GM12878 (cell line): ENCODE data around the gene SCNN1G. TPM values are rescaled to one million over a fixed set of nuclear protein-coding genes. Genes with fewer than 3 reads are reported as not detected.
A peak's percentile ranks its signal among the peaks of the same experiment; 100 is the strongest.

Experiments
- ATAC-seq: fragments of 200-7000 bp; cut with Tn5 transposase; 3 replicates; pipeline ENCODE4 v1.9.1; 2020; ENCODE audit warnings: mild to moderate bottlenecking, moderate library complexity
- BruUV-seq: library from RNA; stranded (reverse); fragments of 400-500 nt; replicated peaks from 2 replicates; lab custom pipeline; 2021; lab: Mats Ljungman, UMichigan
- CTCF ChIA-PET: fragments of 300-600 bp; sonication (Branson Sonifier 250); formaldehyde crosslinking; extraction: SDS; loops from one replicate; lab custom pipeline; 2021; ENCODE audit warnings: inconsistent platforms; lab: Yijun Ruan, JAX
- POLR2A ChIA-PET: fragments of 350-600 bp; formaldehyde crosslinking; extraction: SDS; loops from one replicate; lab custom pipeline; 2021; ENCODE audit warnings: inconsistent platforms; lab: Charles Lee
- RAD21 ChIA-PET: fragments of 300-600 bp; sonication (Branson Sonifier 250); formaldehyde crosslinking; loops from one replicate; lab custom pipeline; 2023; ENCODE audit warnings: antibody characterized with exemption; ENCODE audit not compliant: unreplicated experiment; lab: Charles Lee
- SMC1A ChIA-PET: fragments of 300-600 bp; sonication (Branson Sonifier 250); formaldehyde crosslinking; loops from one replicate; lab custom pipeline; 2023; ENCODE audit not compliant: unreplicated experiment, uncharacterized antibody; lab: Charles Lee
- DNase-seq: peaks from one replicate; pipeline ENCODE4 v3.0.0-alpha.2; 2011; ENCODE audit warnings: low read depth, low spot score
- FAIRE-seq: peaks from 3 replicates; lab custom pipeline; 2011; peaks lifted over from hg19 to GRCh38; lab: Jason Lieb, UNC
- H2AFZ ChIP-seq: 2 replicates; pipeline ENCODE4 v1.6.0; 2011; ENCODE audit warnings: low read depth, low read length, control low read depth; ENCODE audit not compliant: control insufficient read depth
- H3K27ac ChIP-seq: 2 replicates; pipeline ENCODE4 v1.5.1; 2011; ENCODE audit warnings: control low read depth; ENCODE audit not compliant: control insufficient read depth, insufficient read depth
- H3K27me3 ChIP-seq, 2 experiments: replicated peaks in 1 of 2; 2 replicates each; pipeline versions ENCODE4 v1.6.0 to v1.6.1; 2011; ENCODE audit warnings: low read length in 1 of 2; ENCODE audit not compliant: control insufficient read depth in 2 of 2, insufficient read depth in 2 of 2
- H3K36me3 ChIP-seq, 2 experiments: 2 replicates each; pipeline ENCODE4 v1.5.1; 2011; ENCODE audit warnings: low read length in 1 of 2; ENCODE audit not compliant: control insufficient read depth in 2 of 2, insufficient read depth in 2 of 2
- H3K4me1 ChIP-seq: 2 replicates; pipeline ENCODE4 v1.6.1; 2011; ENCODE audit warnings: mild to moderate bottlenecking, low read length, moderate library complexity, mixed read lengths; ENCODE audit not compliant: control insufficient read depth, insufficient read depth
- H3K4me2 ChIP-seq: 2 replicates; pipeline ENCODE4 v1.6.0; 2011; ENCODE audit warnings: control low read depth; ENCODE audit not compliant: control insufficient read depth, insufficient read depth
- H3K4me3 ChIP-seq: fragments of 200-600 bp; sonication (generic); 2 replicates; pipeline ENCODE4 v1.5.1; 2016
- H3K79me2 ChIP-seq: 2 replicates; pipeline ENCODE4 v1.6.0; 2011; ENCODE audit warnings: low read length; ENCODE audit not compliant: control insufficient read depth, insufficient read depth
- H3K9ac ChIP-seq: 2 replicates; pipeline ENCODE4 v1.8.0; 2011; ENCODE audit warnings: low read length, control low read depth, mixed read lengths; ENCODE audit not compliant: control insufficient read depth, insufficient read depth
- H3K9me3 ChIP-seq: replicated peaks from 3 replicates; pipeline ENCODE4 v1.5.1; 2011; ENCODE audit warnings: mild to moderate bottlenecking, low read length; ENCODE audit not compliant: control insufficient read depth, insufficient read depth
- H4K20me1 ChIP-seq: 2 replicates; pipeline ENCODE4 v1.6.0; 2011; ENCODE audit not compliant: control insufficient read depth, insufficient read depth
- CTCF ChIP-seq, 3 experiments: IDR thresholded peaks in 2 of 3; conservative IDR thresholded peaks in 1 of 3; 2 replicates each; pipeline ENCODE4 v1.5.1; 2011; ENCODE audit warnings: low read depth in 3 of 3, low read length in 3 of 3, mild to moderate bottlenecking in 3 of 3, control low read depth in 2 of 3, moderate library complexity in 2 of 3, inconsistent platforms in 1 of 3, mixed read lengths in 1 of 3; ENCODE audit not compliant: control insufficient read depth in 2 of 3, insufficient read depth in 1 of 3; ENCODE audit errors: extremely low read depth in 1 of 3
- EED ChIP-seq: sonication (generic); IDR thresholded peaks from 2 replicates; pipeline ENCODE4 v1.6.1; 2016; ENCODE audit warnings: antibody characterized with exemption, low read depth
- FOXM1 ChIP-seq: IDR thresholded peaks from 2 replicates; pipeline ENCODE4 v1.6.1; 2012; ENCODE audit warnings: low read depth, mild to moderate bottlenecking, inconsistent platforms, low read length, moderate library complexity
- MYB ChIP-seq: fragments of 150-350 bp; IDR thresholded peaks from 2 replicates; pipeline ENCODE4 v1.6.1; 2014; ENCODE audit warnings: mild to moderate bottlenecking, low read depth, low read length, borderline replicate concordance
- NFIC ChIP-seq: IDR thresholded peaks from 2 replicates; pipeline ENCODE4 v1.6.1; 2012; ENCODE audit warnings: low read depth, mild to moderate bottlenecking, inconsistent platforms, low read length, moderate library complexity
- POU2F2 ChIP-seq: IDR thresholded peaks from 3 replicates; pipeline ENCODE4 v1.6.1; 2011; ENCODE audit warnings: low read depth, mild to moderate bottlenecking, low read length, borderline replicate concordance
- SKIL ChIP-seq: fragments of 450-650 bp; IDR thresholded peaks from 2 replicates; pipeline ENCODE4 v1.6.1; 2017; ENCODE audit warnings: mild to moderate bottlenecking, low read depth, inconsistent platforms; ENCODE audit not compliant: poor library complexity, severe bottlenecking
- SMARCA5 ChIP-seq: fragments of 450-650 bp; IDR thresholded peaks from 2 replicates; pipeline ENCODE4 v1.6.1; 2017; ENCODE audit warnings: mild to moderate bottlenecking
- ZNF592 ChIP-seq: fragments of 450-650 bp; IDR thresholded peaks from 2 replicates; pipeline ENCODE4 v1.6.1; 2017; ENCODE audit warnings: mild to moderate bottlenecking, moderate library complexity
- ZNF622 ChIP-seq: fragments of 450-650 bp; IDR thresholded peaks from 2 replicates; pipeline ENCODE4 v1.6.1; 2017; ENCODE audit warnings: mild to moderate bottlenecking, inconsistent platforms
- WGBS: methylation state at CpG from one replicate; pipeline ENCODE4 v1.1.6; 2016; ENCODE audit warnings: low lambda C conversion rate; ENCODE audit not compliant: insufficient replicate concordance, insufficient coverage; ENCODE audit errors: missing lambda C conversion rate; 5-methylcytosine and 5-hydroxymethylcytosine counted together
- in situ Hi-C: fragments of 300-500 bp; cut with MboI; formaldehyde crosslinking; loops from 9 replicates; pipeline ENCODE4 v1.14.3; 2018; ENCODE audit warnings: mixed read lengths
- intact Hi-C: fragments of 100-400 bp; cut with micrococcal nuclease; formaldehyde crosslinking; loops from one replicate; pipeline ENCODE4 v1.14.2; 2022; ENCODE audit not compliant: unreplicated experiment
- polyA plus RNA-seq, 11 experiments: library from polyadenylated mRNA; depleted of rRNA in 4 of 11; unstranded in 6 of 11; stranded (reverse) in 5 of 11; fragments of >200 nt; fragmentation: Nextera tagmentation in 4 of 11; fragmentation: Illumina TruSeq in 1 of 11; extraction: Ambion mirVana in 4 of 11; extraction: Trizol in 1 of 11; gene quantifications; 1 replicate in 1 of 11; 2 replicates in 10 of 11; pipeline versions ENCODE4 v1.2.1 to v1.2.3, GENCODE V29; 2011 to 2016; ENCODE audit warnings: inconsistent platforms in 2 of 11, missing spikeins in 2 of 11, low read depth in 1 of 11
- total RNA-seq, 4 experiments: library from RNA; depleted of rRNA in 3 of 4; stranded (reverse); fragments of >200 nt in 3 of 4; fragmentation: Illumina TruSeq in 1 of 4; extraction: Trizol in 1 of 4; gene quantifications; 2 replicates each; pipeline versions ENCODE4 v1.2.1 to v1.2.3, GENCODE V29; 2013 to 2021
- TF ChIP-seq, protein P1 (sequence below): IDR thresholded peaks from 2 replicates; pipeline ENCODE4 v1.6.1; 2011; ENCODE audit warnings: low read depth, low read length, improper control_type of control experiment, borderline replicate concordance
- TF ChIP-seq, protein P2 (sequence below): IDR thresholded peaks from 2 replicates; pipeline ENCODE4 v1.6.1; 2012; ENCODE audit warnings: low read depth, low read length, improper control_type of control experiment

The SCNN1G gene
- total and polyA plus RNA-seq, 10 of the 15 experiments (the other 5 are each of a cell fraction or from before 2014, with no cell fraction given), result 0.04 to 0.86 (median 0.08) TPM; not detected in 5

- TF ChIP-seq ZNF592, result peak; percentile 80; the same call in 1 of the 2 replicates
- peak; percentile 59; the same call in 1 of the 3 replicates for TF ChIP-seq POU2F2
- peak; percentile 90 for TF ChIP-seq SMARCA5
These were observed 303 bp upstream of the SCNN1G start (continued) for GRCh38 chr16:23182206-23182678.

- H3K4me1 ChIP-seq, result peaks cover 7% of the 10 kb centered on the region
- no peak for ATAC-seq
- peaks cover 3 to 7% of the 10 kb centered on the region in 2 experiments; a peak in 3 of 4 replicates for H3K27me3 ChIP-seq
- H3K4me2 ChIP-seq, result no peak overlapping the region
- POLR2A ChIA-PET, result interaction anchor here (0.9 to 1.3 kb wide), 2 partner anchors 140 to 254 kb away, joined by 3 read pairs; no protein-coding TSS in a partner anchor
- H3K9me3 ChIP-seq, result no peaks in the 10 kb centered on the region
- no TSS peak for BruUV-seq
- RAD21 ChIA-PET, result interaction anchor here (1.0 to 8.9 kb wide), 5 partner anchors 85 to 252 kb away, joined by 3 to 159 read pairs (median 3); partner anchors contain the start of gene SCNN1B
- H3K79me2 ChIP-seq, result no peaks in the 10 kb centered on the region
- DNase-seq, result no peak
- CTCF ChIA-PET, result interaction anchor here (1.1 to 13.5 kb wide), 13 partner anchors 9 to 373 kb away, joined by 3 to 470 read pairs (median 5); partner anchors contain the start of genes EARS2, SCNN1B and UBFD1
- WGBS, result 7% methylated on average over 4 of the region's 4 CpGs
- H2AFZ ChIP-seq, result no peak overlapping the region
- H3K36me3 ChIP-seq, result no peaks in the 10 kb centered on the region
- no peaks in the 10 kb centered on the region; the same call in 1 of the 2 replicates for H4K20me1 ChIP-seq
- no peak overlapping the region for H3K4me3 ChIP-seq
- intact Hi-C loops, result loop anchor here (5.0 kb wide), 2 partner anchors 109 to 154 kb away; no protein-coding TSS in a partner anchor
- no peak overlapping the region for H3K9ac ChIP-seq
- FAIRE-seq, result no peak
- no peak overlapping the region for H3K27ac ChIP-seq
- in situ Hi-C loops, result no loop called here
- SMC1A ChIA-PET, result interaction anchor here (0.6 to 9.7 kb wide), 14 partner anchors 18 to 373 kb away, joined by 3 to 189 read pairs (median 3); partner anchors contain the start of gene SCNN1B
- TF ChIP-seq FOXM1 (no peak), EED (no peak), CTCF (IDR thresholded peaks at IDR 0.05 in 2 of 3, conservative IDR thresholded peaks at IDR 0.05 in 1 of 3; ENCODE audit: control insufficient read depth in 2 of 3, extremely low read depth in 1 of 3, insufficient read depth in 1 of 3, low read depth in 3 of 3, low read length in 3 of 3) (no peak), ZNF622 (no peak), NFIC (no peak), SKIL (no peak), MYB (no peak)
- TF ChIP-seq, protein P1, sequence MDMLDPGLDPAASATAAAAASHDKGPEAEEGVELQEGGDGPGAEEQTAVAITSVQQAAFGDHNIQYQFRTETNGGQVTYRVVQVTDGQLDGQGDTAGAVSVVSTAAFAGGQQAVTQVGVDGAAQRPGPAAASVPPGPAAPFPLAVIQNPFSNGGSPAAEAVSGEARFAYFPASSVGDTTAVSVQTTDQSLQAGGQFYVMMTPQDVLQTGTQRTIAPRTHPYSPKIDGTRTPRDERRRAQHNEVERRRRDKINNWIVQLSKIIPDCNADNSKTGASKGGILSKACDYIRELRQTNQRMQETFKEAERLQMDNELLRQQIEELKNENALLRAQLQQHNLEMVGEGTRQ, result no peak
- TF ChIP-seq, protein P2, sequence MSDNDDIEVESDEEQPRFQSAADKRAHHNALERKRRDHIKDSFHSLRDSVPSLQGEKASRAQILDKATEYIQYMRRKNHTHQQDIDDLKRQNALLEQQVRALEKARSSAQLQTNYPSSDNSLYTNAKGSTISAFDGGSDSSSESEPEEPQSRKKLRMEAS, result no peak
These were observed 958 bp downstream of the SCNN1G start for GRCh38 chr16:23183543-23183862.
